DMS53 (cell line): ENCODE results near the gene XXYLT1.

Experiments
- DNase-seq: peaks from one replicate; lab custom pipeline; 2025; lab: John Stamatoyannopoulos, UW

The XXYLT1 gene

DNA sequence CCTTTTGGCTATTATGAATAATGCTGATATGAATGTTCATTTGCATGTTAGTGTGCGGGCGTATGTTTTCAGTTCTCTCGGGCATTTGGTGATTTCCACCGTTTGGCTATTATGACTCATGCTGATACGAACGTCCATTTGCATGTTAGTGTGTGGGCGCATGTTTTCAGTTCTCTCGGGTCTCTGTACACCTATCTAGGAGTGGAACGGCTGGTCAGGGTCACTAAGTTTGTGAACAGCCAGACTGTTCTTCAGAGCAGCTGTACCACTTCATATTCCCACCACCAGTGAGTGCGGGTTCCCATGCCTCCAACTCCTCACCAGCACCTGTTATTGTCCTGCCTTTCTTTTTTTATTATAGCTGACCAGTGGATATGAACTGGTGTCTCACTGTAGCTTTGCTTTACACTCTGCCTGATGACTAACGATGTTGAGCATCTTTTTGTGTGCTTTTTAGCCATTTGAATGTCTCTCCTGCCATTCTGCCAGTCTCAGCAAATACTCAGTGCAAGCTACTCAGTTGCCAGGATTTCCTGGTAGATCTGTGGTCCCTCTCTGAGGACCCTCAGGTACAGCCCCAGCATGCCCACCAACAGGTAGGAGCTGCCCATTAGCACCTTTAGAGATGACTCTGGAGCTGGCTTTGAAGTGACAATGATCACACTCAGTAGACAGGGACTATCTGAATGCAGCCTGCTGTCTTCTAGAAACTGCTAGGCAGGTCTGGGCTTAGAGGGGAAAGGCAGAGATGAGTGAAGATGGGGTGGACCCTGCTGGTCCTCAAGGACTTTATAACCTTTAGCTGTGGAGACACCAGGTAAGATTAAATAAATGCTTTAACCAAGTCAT is 141.1 kb downstream of the XXYLT1 start:
- DNase-seq, result no peak

DNA sequence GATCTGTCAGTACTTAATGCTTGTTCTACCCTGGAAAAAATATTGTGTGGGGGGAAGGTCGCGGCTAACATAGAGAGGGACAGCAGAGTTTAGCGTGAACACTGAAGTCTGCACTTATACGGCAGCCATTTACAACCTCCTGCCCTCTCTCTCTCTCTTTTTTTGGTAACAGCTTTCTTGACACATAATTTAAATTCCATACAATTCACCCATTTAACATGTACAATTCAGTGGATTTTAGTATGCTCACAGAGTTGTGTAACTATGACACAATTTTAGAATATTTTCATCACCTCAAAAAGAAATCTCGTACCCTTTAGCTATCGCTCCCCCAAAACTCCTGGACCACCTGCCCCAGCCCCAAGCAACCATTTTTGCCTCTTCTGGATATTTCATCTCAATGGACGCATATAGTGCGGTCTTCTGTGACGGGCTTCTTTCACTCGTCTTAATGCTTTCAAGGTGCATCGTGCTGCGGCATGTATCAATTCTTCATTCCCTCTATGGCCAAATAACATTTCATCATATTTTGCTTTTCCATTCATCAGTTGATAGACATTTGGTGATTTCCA is 141.8 kb downstream of the XXYLT1 start:
- DNase-seq, result no peak

GRCh38 chr3:195128255-195129071 is 142.5 kb downstream of the XXYLT1 start:
- no peak for DNase-seq

- DNase-seq, result no peak
Observed at GRCh38 chr3:195126056-195126605, 144.8 kb downstream of the XXYLT1 start.

GRCh38 chr3:195125646-195126045 is 145.3 kb downstream of the XXYLT1 start:
- DNase-seq, result no peak

DNA sequence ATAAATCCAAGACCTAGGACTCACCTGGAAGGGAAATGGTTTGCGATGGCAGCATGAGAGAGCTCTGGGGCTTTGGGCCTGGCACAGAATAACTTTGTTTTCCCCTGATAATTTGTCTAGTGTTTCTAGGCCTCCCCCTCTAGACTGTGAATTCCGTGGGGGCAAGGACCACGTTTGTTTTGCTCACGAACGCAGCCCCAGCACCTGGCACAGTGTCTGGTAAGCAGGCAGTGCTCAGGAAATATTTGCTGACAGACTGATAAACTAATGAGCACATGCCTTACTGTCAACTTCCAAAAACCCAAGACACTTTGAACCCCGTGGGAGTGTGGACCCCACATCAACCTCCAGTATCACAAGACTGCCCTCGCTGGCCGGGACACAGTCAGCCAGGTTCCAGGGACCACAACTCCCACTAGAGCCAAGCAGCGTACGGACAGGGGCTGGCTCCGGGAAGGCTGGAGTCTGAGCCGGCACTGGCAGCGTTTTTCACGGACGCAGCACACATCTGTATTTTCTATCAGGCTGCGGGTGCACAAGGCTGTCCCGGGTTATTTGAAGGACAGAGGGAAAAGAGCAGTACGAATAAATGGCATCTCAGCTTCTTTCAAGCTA is 146.5 kb downstream of the XXYLT1 start:
- no peak for DNase-seq

GRCh38 chr3:195123281-195123691 is 147.7 kb downstream of the XXYLT1 start:
- DNase-seq, result no peak

DNA sequence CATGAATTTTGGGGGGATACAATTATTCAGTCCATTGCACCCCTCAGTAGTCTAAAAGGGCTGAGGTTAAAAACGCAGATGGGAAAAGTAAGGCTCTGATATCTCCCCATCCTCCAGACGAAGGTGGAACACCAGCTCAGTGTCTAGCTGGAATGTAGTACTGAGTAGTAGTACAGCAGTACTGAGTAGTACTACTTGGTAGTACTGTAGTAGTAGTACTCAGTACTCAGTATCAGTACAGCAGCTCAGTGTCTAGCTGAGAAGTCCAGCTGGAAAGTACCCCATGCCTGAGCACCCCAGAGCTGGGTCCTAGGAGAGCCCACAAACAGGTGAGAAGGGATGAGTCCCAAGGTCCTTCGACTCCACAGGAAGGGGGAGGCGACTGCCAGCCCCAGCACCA is 148.7 kb downstream of the XXYLT1 start:
- DNase-seq, result no peak

- no peak for DNase-seq
Observed at GRCh38 chr3:195120267-195120601, 150.7 kb downstream of the XXYLT1 start.

GRCh38 chr3:195119461-195120266 is 151.3 kb downstream of the XXYLT1 start:
- no peak for DNase-seq

DNA sequence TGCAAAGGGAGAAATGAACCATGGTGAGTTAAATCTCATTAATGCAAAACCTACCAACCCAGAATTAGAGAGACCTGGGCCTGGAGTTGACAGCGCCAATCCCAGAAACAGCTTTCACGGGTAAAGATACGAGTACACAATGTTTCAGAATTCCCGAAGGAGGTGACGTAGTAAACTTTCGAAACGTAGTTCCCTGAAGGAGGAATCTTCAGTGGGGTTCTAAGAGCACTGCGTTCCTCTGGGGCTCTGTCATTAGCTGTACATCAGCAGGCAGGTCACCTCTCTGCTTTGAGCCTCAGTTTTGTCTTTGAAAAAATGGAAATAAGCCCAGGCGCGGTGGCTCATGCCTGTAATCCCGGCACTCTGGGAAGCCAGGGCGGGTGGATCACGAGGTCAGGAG is 152.3 kb downstream of the XXYLT1 start:
- DNase-seq, result no peak

GRCh38 chr3:195117978-195118581 is 152.9 kb downstream of the XXYLT1 start:
- DNase-seq, result peak; percentile 90

GRCh38 chr3:195116407-195117185 is 154.4 kb downstream of the XXYLT1 start:
- DNase-seq, result no peak

DNA sequence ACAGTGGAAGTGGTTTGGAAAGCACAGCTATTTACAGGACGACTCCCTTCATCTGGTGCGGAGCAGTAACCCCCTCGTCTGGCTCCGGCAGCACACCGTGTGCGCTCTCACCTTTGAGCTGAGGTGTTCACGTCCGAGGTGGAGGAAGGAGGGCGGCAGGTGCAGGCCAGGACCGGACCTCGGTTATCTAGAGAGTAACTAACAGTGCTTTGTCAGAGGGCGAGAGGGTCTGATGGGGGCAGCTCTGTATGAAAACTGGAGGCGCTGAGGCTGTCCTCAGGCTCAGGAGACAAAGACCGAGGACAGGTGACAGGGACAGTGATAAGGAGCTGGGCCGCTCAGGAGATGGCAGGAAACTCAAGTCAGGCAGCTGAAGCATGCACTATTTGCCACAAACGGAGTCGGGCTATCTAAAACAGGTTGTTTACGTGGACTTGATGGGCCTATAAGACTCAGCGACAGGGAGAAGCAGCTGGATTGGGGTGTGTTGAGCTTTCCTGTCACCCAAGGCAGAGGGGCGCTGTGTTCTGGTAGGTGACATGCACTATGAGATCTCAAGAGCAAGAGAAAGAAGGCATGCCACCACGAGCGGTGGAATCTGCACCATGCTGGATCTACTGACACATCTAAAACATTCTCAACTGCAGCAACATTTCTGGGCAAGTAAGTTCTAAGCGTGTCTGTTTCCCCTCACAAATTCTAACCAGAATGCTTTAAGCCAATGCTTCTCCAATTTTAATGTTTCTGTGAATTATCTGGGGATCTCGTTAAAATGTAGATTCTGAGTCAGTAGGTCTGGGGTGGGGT is 155.2 kb downstream of the XXYLT1 start:
- DNase-seq, result no peak

GRCh38 chr3:195114786-195115599 is 156.0 kb downstream of the XXYLT1 start:
- no peak for DNase-seq

DNA sequence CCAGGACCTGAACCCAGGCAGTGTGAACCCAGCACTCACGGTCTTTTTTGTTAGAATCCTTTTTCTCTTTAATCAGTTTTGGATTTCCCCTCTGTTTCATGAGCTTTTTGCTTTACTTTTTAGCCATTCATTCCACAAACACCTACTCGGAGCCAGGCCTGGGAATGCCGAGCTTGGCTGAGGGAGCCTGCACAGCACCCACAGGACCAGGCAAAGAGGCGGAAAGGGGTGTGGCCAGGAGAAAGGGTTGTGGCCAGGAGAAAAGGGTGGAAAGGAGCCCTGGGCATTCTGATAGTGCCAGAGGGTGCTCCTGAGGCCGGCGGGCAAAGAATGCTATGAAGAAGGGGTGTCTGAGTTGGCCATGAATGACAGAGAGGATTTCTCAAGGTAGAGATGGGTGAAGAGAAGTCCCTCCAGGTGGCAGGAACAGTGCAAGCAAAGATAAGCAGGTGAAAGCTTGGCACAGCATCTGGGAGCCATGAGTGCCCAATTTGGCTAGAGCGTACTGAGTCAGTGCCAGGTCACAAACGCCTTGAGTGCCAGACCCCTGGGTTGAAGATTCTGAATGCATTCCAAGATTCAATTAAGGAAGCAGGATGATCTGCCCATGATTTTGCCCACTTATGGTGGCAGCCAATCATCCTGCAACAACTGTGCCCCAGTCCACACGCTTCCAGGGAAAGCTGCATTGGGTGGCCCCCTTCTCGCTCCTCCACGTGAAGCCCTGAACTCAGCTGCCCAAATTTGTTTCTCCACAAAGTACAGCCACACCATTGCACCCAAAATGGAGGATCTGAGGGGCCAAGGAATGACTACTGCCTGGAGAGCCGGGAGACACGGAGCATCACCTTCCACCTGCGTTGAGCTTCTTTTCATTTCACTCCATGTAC is 157.2 kb downstream of the XXYLT1 start:
- no peak for DNase-seq

GRCh38 chr3:195113048-195113447 is 157.9 kb downstream of the XXYLT1 start:
- DNase-seq, result no peak
